ENCODE data around the gene TKT. TPM values are rescaled to one million over a fixed set of nuclear protein-coding genes. Genes with fewer than 3 reads are reported as not detected.

TKT gene
- total RNA-seq, 1 experiment from 2014 or later: 650 TPM

DNA sequence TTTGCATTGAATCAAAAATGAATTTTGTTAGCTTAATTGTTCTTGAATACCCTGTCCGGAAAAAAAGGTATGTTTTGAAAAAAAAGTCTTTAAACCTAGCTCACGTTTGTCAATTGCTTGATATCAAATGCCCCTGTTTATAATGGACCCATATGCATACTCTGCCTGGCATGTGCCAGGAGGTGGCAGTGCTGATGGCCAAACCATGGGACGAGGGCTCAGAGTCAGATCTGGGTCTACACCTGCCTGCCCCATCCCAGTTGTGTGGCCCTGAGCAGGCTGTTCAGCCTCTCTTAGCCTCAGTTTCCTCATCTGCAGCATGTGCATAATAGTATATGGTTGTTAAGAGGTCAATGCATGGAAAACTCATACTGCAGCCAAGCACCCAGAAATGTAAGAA is 56.0 kb downstream of the TKT start:
- Histone ChIP-seq H4K5ac (ENCODE audit: insufficient read length, low read depth, low read length) (no peak overlapping the region), H3K79me2 (ENCODE audit: insufficient read depth, low read length) (no peaks in the 10 kb centered on the region), H3K4ac (ENCODE audit: low read depth, low read length) (no peak overlapping the region), H2BK12ac (ENCODE audit: insufficient read length, low read depth, low read length) (no peak overlapping the region), H2BK120ac (ENCODE audit: low read depth, low read length, poor library complexity, severe bottlenecking) (no peak overlapping the region), H3T11ph (ENCODE audit: low read length) (no peak overlapping the region), H3K14ac (ENCODE audit: insufficient read depth, low read length) (no peak overlapping the region), H3K23ac (ENCODE audit: insufficient read length, low read depth, low read length) (no peak overlapping the region), H2BK20ac (ENCODE audit: low read depth, low read length, poor library complexity, severe bottlenecking) (no peak overlapping the region), H4K8ac (replicated peaks; ENCODE audit: insufficient read length, low read depth, low read length) (no peak overlapping the region), H3K23me2 (ENCODE audit: insufficient read length, low read depth, low read length, poor library complexity, severe bottlenecking) (no peaks in the 10 kb centered on the region), H3K18ac (ENCODE audit: insufficient read length, low read depth, low read length) (no peak overlapping the region), H3K4me1 (ENCODE audit: insufficient read depth, low read length) (no peaks in the 10 kb centered on the region; the same call in 1 of the 2 replicates), H3K9me3 (ENCODE audit: control insufficient read depth, low read depth, low read length) (no peaks in the 10 kb centered on the region), H3K27ac (ENCODE audit: insufficient read length, low read depth, low read length) (no peak overlapping the region), H3K27me3 (ENCODE audit: insufficient read depth, low read length) (no peaks in the 10 kb centered on the region), H3K9ac (ENCODE audit: extremely low read depth, insufficient read length, low read length) (no peak overlapping the region), H3K79me1 (ENCODE audit: insufficient read depth, low read depth, low read length, poor library complexity, severe bottlenecking) (no peaks in the 10 kb centered on the region), H3K56ac (ENCODE audit: insufficient read length, low read depth, low read length) (no peak overlapping the region), H4K20me1 (ENCODE audit: control insufficient read depth, insufficient read depth, insufficient read length) (no peaks in the 10 kb centered on the region), H2AFZ (ENCODE audit: low read length) (no peak overlapping the region), H2AK5ac (ENCODE audit: insufficient read length, low read length) (no peak overlapping the region), H3K4me2 (ENCODE audit: insufficient read depth, insufficient read length, low read length) (no peak overlapping the region), H2BK15ac (ENCODE audit: low read depth, low read length) (no peak overlapping the region), H4K91ac (ENCODE audit: insufficient read length, low read depth, low read length) (no peak overlapping the region), H2BK5ac (ENCODE audit: insufficient read length, low read length) (no peak overlapping the region)
- WGBS (ENCODE audit: extremely low coverage, insufficient read length, low lambda C conversion rate): no CpG with 5 or more reads among the region's 3 CpGs
- Mint-ChIP-seq H3K27me3 (ENCODE audit: low read depth) (peaks cover 6% of the 10 kb centered on the region), H3K4me1 (peaks cover 8 to 19% of the 10 kb centered on the region in 2 experiments), H3K27ac (no peak overlapping the region), H3K36me3 (ENCODE audit: insufficient read depth in 1 of 3, low read depth in 3 of 3) (peaks cover 0 to 4% (median 0%) of the 10 kb centered on the region in 3 experiments; a peak in 1 of 7 replicates), H3K9me3 (peaks cover 0 to 3% of the 10 kb centered on the region in 2 experiments; a peak in 2 of 5 replicates), H3K4me3 (no peak overlapping the region)
- no peak for DNase-seq
- 0 out of 3 replicates have a peak, but pooled peaks have one; percentile 14 for TF ChIP-seq CTCF (conservative IDR thresholded peaks at IDR 0.05)
